ENCODE data around the gene DTX3L.

DTX3L gene

GRCh38 chr3:122586098-122586497 is 22.0 kb downstream of the DTX3L start:
- no peak overlapping the region for H3K4me3 ChIP-seq (ENCODE audit: low read length)
- DNase-seq (ENCODE audit: low read depth): peak; percentile 70
- TF ChIP-seq, protein P1, sequence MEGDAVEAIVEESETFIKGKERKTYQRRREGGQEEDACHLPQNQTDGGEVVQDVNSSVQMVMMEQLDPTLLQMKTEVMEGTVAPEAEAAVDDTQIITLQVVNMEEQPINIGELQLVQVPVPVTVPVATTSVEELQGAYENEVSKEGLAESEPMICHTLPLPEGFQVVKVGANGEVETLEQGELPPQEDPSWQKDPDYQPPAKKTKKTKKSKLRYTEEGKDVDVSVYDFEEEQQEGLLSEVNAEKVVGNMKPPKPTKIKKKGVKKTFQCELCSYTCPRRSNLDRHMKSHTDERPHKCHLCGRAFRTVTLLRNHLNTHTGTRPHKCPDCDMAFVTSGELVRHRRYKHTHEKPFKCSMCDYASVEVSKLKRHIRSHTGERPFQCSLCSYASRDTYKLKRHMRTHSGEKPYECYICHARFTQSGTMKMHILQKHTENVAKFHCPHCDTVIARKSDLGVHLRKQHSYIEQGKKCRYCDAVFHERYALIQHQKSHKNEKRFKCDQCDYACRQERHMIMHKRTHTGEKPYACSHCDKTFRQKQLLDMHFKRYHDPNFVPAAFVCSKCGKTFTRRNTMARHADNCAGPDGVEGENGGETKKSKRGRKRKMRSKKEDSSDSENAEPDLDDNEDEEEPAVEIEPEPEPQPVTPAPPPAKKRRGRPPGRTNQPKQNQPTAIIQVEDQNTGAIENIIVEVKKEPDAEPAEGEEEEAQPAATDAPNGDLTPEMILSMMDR (IDR thresholded peaks at IDR 0.05; ENCODE audit: insufficient read depth, low read depth, low read length, missing control alignments): no peak

DNA sequence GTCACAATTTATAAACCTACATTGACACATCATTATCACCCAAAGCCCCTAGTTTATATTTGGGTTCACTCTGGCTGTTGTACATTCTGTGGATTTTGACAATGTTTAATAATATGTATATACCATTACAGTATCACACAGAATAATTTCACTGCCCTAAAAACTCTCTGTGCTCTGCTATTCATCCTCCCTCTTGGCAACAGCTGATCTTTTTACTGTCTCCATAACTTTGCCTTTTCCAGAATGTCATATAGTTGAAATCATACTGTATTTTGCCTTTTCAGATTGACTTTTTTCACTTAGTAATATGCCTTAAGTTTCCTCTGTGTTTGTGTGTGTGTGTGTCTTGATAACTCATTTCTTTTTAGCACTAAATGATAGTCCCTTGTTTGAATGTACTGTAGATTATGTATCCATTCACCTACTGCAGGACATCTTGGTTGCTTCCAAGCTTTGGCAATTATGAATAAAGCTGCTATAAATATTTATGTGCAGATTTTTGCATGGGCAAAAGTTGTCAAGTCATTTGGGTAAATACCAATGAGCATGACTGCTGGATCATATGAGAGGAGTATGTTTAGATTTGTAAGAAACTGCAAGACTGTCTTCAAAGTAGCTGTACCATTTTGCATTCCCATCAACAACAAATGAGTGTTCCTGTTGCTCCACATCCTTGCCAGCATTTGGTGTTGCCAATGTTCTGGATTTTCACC is 22.8 kb downstream of the DTX3L start:
- no peak overlapping the region for H3K4me3 ChIP-seq (ENCODE audit: low read length)
- no peak for DNase-seq (ENCODE audit: low read depth)
- TF ChIP-seq, protein P1 (IDR thresholded peaks at IDR 0.05; ENCODE audit: insufficient read depth, low read depth, low read length, missing control alignments): no peak

DNA sequence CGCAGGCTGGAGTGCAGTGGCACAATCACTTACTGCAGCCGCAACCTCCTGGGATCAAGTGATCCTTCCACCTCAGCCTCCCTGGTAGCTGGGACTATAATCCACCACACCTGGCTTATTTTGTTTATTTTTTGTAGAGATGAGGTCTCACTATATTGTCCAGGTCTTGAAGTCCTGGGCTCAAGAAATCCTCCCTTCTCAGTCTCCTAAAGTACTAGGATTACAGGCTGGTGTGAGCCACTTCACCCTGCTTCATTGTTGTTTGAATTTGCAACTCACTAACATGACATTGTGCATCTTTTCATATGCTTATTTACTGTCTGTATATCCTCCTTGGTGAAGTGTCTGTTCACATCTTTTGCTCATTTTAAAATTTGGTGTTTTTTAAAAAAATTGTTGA is 23.4 kb downstream of the DTX3L start:
- DNase-seq (ENCODE audit: low read depth): no peak
- TF ChIP-seq, protein P1 (IDR thresholded peaks at IDR 0.05; ENCODE audit: insufficient read depth, low read depth, low read length, missing control alignments): no peak
- H3K4me3 ChIP-seq (ENCODE audit: low read length): no peak overlapping the region

DNA sequence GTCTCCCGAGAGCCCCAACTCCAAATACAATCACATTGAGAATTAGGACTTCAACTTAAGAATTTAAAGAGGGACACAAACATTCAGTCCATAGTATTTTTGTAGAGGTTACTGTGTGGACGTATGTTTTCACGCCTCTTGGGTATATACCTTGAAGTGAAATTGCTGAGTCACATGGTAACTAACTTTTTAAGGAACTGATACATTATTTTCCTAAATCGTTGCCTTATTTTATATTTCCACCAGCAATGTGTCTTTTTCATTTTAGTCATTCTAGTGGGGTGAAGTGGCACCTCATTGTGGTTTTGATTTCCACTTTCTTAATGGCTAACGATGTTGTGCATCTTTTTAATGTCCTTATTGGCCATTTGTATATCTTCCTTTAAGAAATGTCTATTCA is 25.2 kb downstream of the DTX3L start:
- TF ChIP-seq, protein P1 (IDR thresholded peaks at IDR 0.05; ENCODE audit: insufficient read depth, low read depth, low read length, missing control alignments): no peak
- no peak overlapping the region for H3K4me3 ChIP-seq (ENCODE audit: low read length)
- DNase-seq (ENCODE audit: low read depth): no peak

- TF ChIP-seq, protein P1 (IDR thresholded peaks at IDR 0.05; ENCODE audit: insufficient read depth, low read depth, low read length, missing control alignments): no peak
- no peak overlapping the region for H3K4me3 ChIP-seq (ENCODE audit: low read length)
- no peak for DNase-seq (ENCODE audit: low read depth)
Measured at GRCh38 chr3:122590610-122591009, 26.5 kb downstream of the DTX3L start.

DNA sequence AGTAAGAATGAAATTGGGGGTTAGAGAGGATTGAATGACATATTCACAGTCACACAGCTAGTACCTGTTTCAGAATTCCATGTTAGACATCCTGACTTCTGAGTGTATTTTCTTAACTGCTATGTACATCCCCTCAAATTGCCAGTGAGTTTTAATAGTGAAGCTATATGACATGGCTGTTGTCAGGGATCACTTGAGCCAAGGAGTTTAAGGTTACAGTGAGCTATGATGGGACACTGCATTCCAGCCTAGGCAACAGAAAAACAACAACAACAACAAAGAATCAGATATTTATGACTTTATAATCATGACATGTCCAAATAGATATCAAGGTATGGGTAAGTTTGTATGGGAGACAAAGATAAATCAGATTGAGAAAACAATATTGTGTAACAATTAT is 29.9 kb downstream of the DTX3L start:
- DNase-seq (ENCODE audit: low read depth): no peak
- TF ChIP-seq, protein P1 (IDR thresholded peaks at IDR 0.05; ENCODE audit: insufficient read depth, low read depth, low read length, missing control alignments): no peak
- no peak overlapping the region for H3K4me3 ChIP-seq (ENCODE audit: low read length)

GRCh38 chr3:122598151-122598550 is 34.0 kb downstream of the DTX3L start:
- TF ChIP-seq, protein P1 (IDR thresholded peaks at IDR 0.05; ENCODE audit: insufficient read depth, low read depth, low read length, missing control alignments): no peak
- no peak for DNase-seq (ENCODE audit: low read depth)
- no peak overlapping the region for H3K4me3 ChIP-seq (ENCODE audit: low read length)
